Measurements from ENCODE around the gene LRP8. TPM values are rescaled to one million over a fixed set of nuclear protein-coding genes. Genes with fewer than 3 reads are reported as not detected.

Gene LRP8
- total RNA-seq, 5 donors from 2014 or later (not counting 1 experiment from before 2014, with no cell fraction given): 8.9 to 21.5 (median 19.8) TPM

GRCh38 chr1:53296117-53296749, 31.6 kb downstream of the LRP8 start:
- Mint-ChIP-seq H3K9me3 (no peaks in the 10 kb centered on the region), H3K27me3 (no peaks in the 10 kb centered on the region), H3K4me1 (peaks cover 31 to 36% (median 32%) of the 10 kb centered on the region in 3 donors), H3K36me3 (no peaks in the 10 kb centered on the region), H3K4me3 (no peak overlapping the region), H3K27ac (peak overlapping the region in 1 of 2 donors; percentile 39)
- Histone ChIP-seq H3K4me1 (ENCODE audit: control insufficient read depth in 1 of 2, extremely low read depth in 1 of 2, insufficient read depth in 2 of 2, low read length in 2 of 2) (peaks cover 0 to 49% of the 10 kb centered on the region in 2 experiments), H3K36me3 (ENCODE audit: control insufficient read depth in 2 of 2, extremely low read depth in 1 of 2, insufficient read depth in 1 of 2, low read length in 1 of 2) (no peaks in the 10 kb centered on the region), H3K4me3 (ENCODE audit: control insufficient read depth in 1 of 2, extremely low read depth in 1 of 2, low read length in 1 of 2) (no peak overlapping the region), H3K27ac (ENCODE audit: low read length) (peak overlapping the region; percentile 47), H3K27me3 (replicated peaks in 1 of 2; ENCODE audit: control insufficient read depth in 2 of 2, extremely low read depth in 1 of 2, insufficient read depth in 2 of 2, low read length in 1 of 2) (no peaks in the 10 kb centered on the region), H3K9me3 (no peaks in the 10 kb centered on the region)
- 82% methylated on average over 4 of the region's 12 CpGs for WGBS (ENCODE audit: insufficient coverage)
- peak in 2 of 4 experiments; percentile 14 to 24 for ATAC-seq (replicated peaks in 1 of 4)
- CTCF ChIA-PET: interaction anchor here (0.5 to 0.8 kb wide), 3 partner anchors 18 to 1226 kb away, joined by 3 read pairs; no protein-coding TSS in a partner anchor
- POLR2A ChIA-PET: interaction anchor here in 1 of 2 donors (0.6 kb wide), 1 partner anchor 1119 kb away, joined by 5 read pairs; no protein-coding TSS in a partner anchor
- peak in 8 of 35 experiments; percentile 5 to 19 (median 11) for DNase-seq

- Mint-ChIP-seq H3K27me3 (no peaks in the 10 kb centered on the region), H3K27ac (peak overlapping the region in 1 of 2 donors; percentile 39), H3K4me1 (peaks cover 31 to 36% (median 32%) of the 10 kb centered on the region in 3 donors), H3K9me3 (no peaks in the 10 kb centered on the region), H3K36me3 (no peaks in the 10 kb centered on the region), H3K4me3 (no peak overlapping the region)
- ATAC-seq (replicated peaks in 1 of 4): no peak
- Histone ChIP-seq H3K36me3 (ENCODE audit: control insufficient read depth in 2 of 2, extremely low read depth in 1 of 2, insufficient read depth in 1 of 2, low read length in 1 of 2) (no peaks in the 10 kb centered on the region), H3K9me3 (no peaks in the 10 kb centered on the region), H3K4me3 (ENCODE audit: control insufficient read depth in 1 of 2, extremely low read depth in 1 of 2, low read length in 1 of 2) (no peak overlapping the region), H3K4me1 (ENCODE audit: control insufficient read depth in 1 of 2, extremely low read depth in 1 of 2, insufficient read depth in 2 of 2, low read length in 2 of 2) (peaks cover 0 to 49% of the 10 kb centered on the region in 2 experiments), H3K27me3 (replicated peaks in 1 of 2; ENCODE audit: control insufficient read depth in 2 of 2, extremely low read depth in 1 of 2, insufficient read depth in 2 of 2, low read length in 1 of 2) (no peaks in the 10 kb centered on the region), H3K27ac (ENCODE audit: low read length) (peak overlapping the region; percentile 47)
- POLR2A ChIA-PET: interaction anchor here (0.6 kb wide), 2 partner anchors 409 to 1118 kb away, joined by 3 to 5 read pairs; no protein-coding TSS in a partner anchor
- no peak for DNase-seq
- CTCF ChIA-PET: interaction anchor here (0.7 to 0.8 kb wide), 2 partner anchors 17 to 28 kb away, joined by 3 read pairs; no protein-coding TSS in a partner anchor
- 67% methylated on average over 1 of the region's 4 CpGs for WGBS (ENCODE audit: insufficient coverage)
Measured at GRCh38 chr1:53295726-53296116, 32.1 kb downstream of the LRP8 start.

- H3K27ac Mint-ChIP-seq: no peak overlapping the region
- no peak overlapping the region for H3K4me3 Mint-ChIP-seq
- H3K27ac ChIP-seq (ENCODE audit: low read length): peak overlapping the region; percentile 10
Measured at GRCh38 chr1:53295295-53295694, 32.6 kb downstream of the LRP8 start.

GRCh38 chr1:53294567-53294966, 33.3 kb downstream of the LRP8 start:
- peaks cover 27 to 36% (median 31%) of the 10 kb centered on the region in 3 donors for H3K4me1 Mint-ChIP-seq
- H3K9me3 ChIP-seq: no peaks in the 10 kb centered on the region

More at GRCh38 chr1:53295295-53295694, 32.6 kb downstream of the LRP8 start:
- Mint-ChIP-seq H3K27me3 (no peaks in the 10 kb centered on the region), H3K36me3 (no peaks in the 10 kb centered on the region), H3K9me3 (no peaks in the 10 kb centered on the region), H3K4me1 (peaks cover 31 to 36% (median 32%) of the 10 kb centered on the region in 3 donors)
- Histone ChIP-seq H3K4me1 (ENCODE audit: control insufficient read depth in 1 of 2, extremely low read depth in 1 of 2, insufficient read depth in 2 of 2, low read length in 2 of 2) (peaks cover 0 to 49% of the 10 kb centered on the region in 2 experiments), H3K9me3 (no peaks in the 10 kb centered on the region), H3K36me3 (ENCODE audit: control insufficient read depth in 2 of 2, extremely low read depth in 1 of 2, insufficient read depth in 1 of 2, low read length in 1 of 2) (no peaks in the 10 kb centered on the region), H3K27me3 (replicated peaks in 1 of 2; ENCODE audit: control insufficient read depth in 2 of 2, extremely low read depth in 1 of 2, insufficient read depth in 2 of 2, low read length in 1 of 2) (no peaks in the 10 kb centered on the region), H3K4me3 (ENCODE audit: control insufficient read depth in 1 of 2, extremely low read depth in 1 of 2, low read length in 1 of 2) (no peak overlapping the region)
- DNase-seq (no peak), ATAC-seq (replicated peaks in 1 of 4) (no peak)
- WGBS (ENCODE audit: insufficient coverage): 100% methylated on average over 2 of the region's 3 CpGs
- ChIA-PET POLR2A (interaction anchor here in 1 of 2 donors (0.6 kb wide), 1 partner anchor 408 kb away, joined by 3 read pairs; no protein-coding TSS in a partner anchor), CTCF (no interaction called here)

GRCh38 chr1:53294061-53294460, 33.8 kb downstream of the LRP8 start:
- Histone ChIP-seq H3K9me3 (no peaks in the 10 kb centered on the region), H3K27ac (ENCODE audit: low read length) (no peak overlapping the region), H3K4me3 (ENCODE audit: control insufficient read depth in 1 of 2, extremely low read depth in 1 of 2, low read length in 1 of 2) (no peak overlapping the region), H3K36me3 (ENCODE audit: control insufficient read depth in 2 of 2, extremely low read depth in 1 of 2, insufficient read depth in 1 of 2, low read length in 1 of 2) (no peaks in the 10 kb centered on the region), H3K27me3 (replicated peaks in 1 of 2; ENCODE audit: control insufficient read depth in 2 of 2, extremely low read depth in 1 of 2, insufficient read depth in 2 of 2, low read length in 1 of 2) (no peaks in the 10 kb centered on the region), H3K4me1 (ENCODE audit: control insufficient read depth in 1 of 2, extremely low read depth in 1 of 2, insufficient read depth in 2 of 2, low read length in 2 of 2) (peaks cover 0 to 49% of the 10 kb centered on the region in 2 experiments)
- H3K27ac Mint-ChIP-seq: peak overlapping the region in 1 of 2 donors; percentile 77
- no peaks in the 10 kb centered on the region for H3K9me3 Mint-ChIP-seq
- CTCF ChIA-PET: no interaction called here
- no peak for DNase-seq
- ATAC-seq (replicated peaks in 1 of 4): no peak
- H3K4me1 Mint-ChIP-seq: peaks cover 25 to 36% (median 31%) of the 10 kb centered on the region in 3 donors
- H3K36me3 Mint-ChIP-seq: no peaks in the 10 kb centered on the region
- no peak overlapping the region for H3K4me3 Mint-ChIP-seq
- POLR2A ChIA-PET: interaction anchor here in 1 of 2 donors (0.6 kb wide), 1 partner anchor 443 kb away, joined by 3 read pairs; no protein-coding TSS in a partner anchor
- WGBS (ENCODE audit: insufficient coverage): 82% methylated on average over 3 of the region's 3 CpGs
- H3K27me3 Mint-ChIP-seq: no peaks in the 10 kb centered on the region

More at GRCh38 chr1:53294567-53294966, 33.3 kb downstream of the LRP8 start:
- no peaks in the 10 kb centered on the region for H3K36me3 Mint-ChIP-seq
- ATAC-seq (replicated peaks in 1 of 4) (peak; percentile 69 to 81 (median 74)), DNase-seq (peak in 10 of 35 experiments; percentile 2 to 41 (median 12))
- no peaks in the 10 kb centered on the region for H3K27me3 ChIP-seq (replicated peaks in 1 of 2; ENCODE audit: control insufficient read depth in 2 of 2, extremely low read depth in 1 of 2, insufficient read depth in 2 of 2, low read length in 1 of 2)
- 30% methylated on average over 9 of the region's 9 CpGs for WGBS (ENCODE audit: insufficient coverage)
- no peak overlapping the region for H3K4me3 ChIP-seq (ENCODE audit: control insufficient read depth in 1 of 2, extremely low read depth in 1 of 2, low read length in 1 of 2)
- peak overlapping the region; percentile 10 for H3K27ac ChIP-seq (ENCODE audit: low read length)
- H3K27ac Mint-ChIP-seq: peak overlapping the region; percentile 10 to 77
- no peak overlapping the region for H3K4me3 Mint-ChIP-seq
- H3K4me1 ChIP-seq (ENCODE audit: control insufficient read depth in 1 of 2, extremely low read depth in 1 of 2, insufficient read depth in 2 of 2, low read length in 2 of 2): peaks cover 0 to 49% of the 10 kb centered on the region in 2 experiments
- no peaks in the 10 kb centered on the region for H3K9me3 Mint-ChIP-seq
- POLR2A ChIA-PET: interaction anchor here in 1 of 2 donors (0.6 kb wide), 1 partner anchor 443 kb away, joined by 3 read pairs; no protein-coding TSS in a partner anchor
- CTCF ChIA-PET: no interaction called here
- no peaks in the 10 kb centered on the region for H3K27me3 Mint-ChIP-seq
- no peaks in the 10 kb centered on the region for H3K36me3 ChIP-seq (ENCODE audit: control insufficient read depth in 2 of 2, extremely low read depth in 1 of 2, insufficient read depth in 1 of 2, low read length in 1 of 2)

- DNase-seq (no peak), ATAC-seq (replicated peaks in 1 of 4) (no peak)
- Mint-ChIP-seq H3K4me1 (peaks cover 21 to 36% (median 31%) of the 10 kb centered on the region in 3 donors), H3K9me3 (no peaks in the 10 kb centered on the region), H3K4me3 (no peak overlapping the region), H3K27ac (peak overlapping the region; percentile 46 to 58), H3K27me3 (no peaks in the 10 kb centered on the region), H3K36me3 (peaks cover 8% of the 10 kb centered on the region)
- Histone ChIP-seq H3K9me3 (no peaks in the 10 kb centered on the region), H3K36me3 (ENCODE audit: control insufficient read depth in 2 of 2, extremely low read depth in 1 of 2, insufficient read depth in 1 of 2, low read length in 1 of 2) (peaks cover 0 to 6% of the 10 kb centered on the region in 2 donors), H3K27ac (ENCODE audit: low read length) (peak overlapping the region; percentile 4), H3K27me3 (replicated peaks in 1 of 2; ENCODE audit: control insufficient read depth in 2 of 2, extremely low read depth in 1 of 2, insufficient read depth in 2 of 2, low read length in 1 of 2) (no peaks in the 10 kb centered on the region), H3K4me3 (ENCODE audit: control insufficient read depth in 1 of 2, extremely low read depth in 1 of 2, low read length in 1 of 2) (no peak overlapping the region), H3K4me1 (ENCODE audit: control insufficient read depth in 1 of 2, extremely low read depth in 1 of 2, insufficient read depth in 2 of 2, low read length in 2 of 2) (peaks cover 0 to 49% of the 10 kb centered on the region in 2 experiments)
- WGBS (ENCODE audit: insufficient coverage): no CpG with 5 or more reads among the region's 2 CpGs
- CTCF ChIA-PET: no interaction called here
- POLR2A ChIA-PET: no interaction called here
Measured at GRCh38 chr1:53293123-53293522, 34.7 kb downstream of the LRP8 start.
